Ovary (tissue), 3 donors: ENCODE measurements around the gene RPUSD4.

Experiments used
- EP300 ChIP-seq: sonication (generic); formaldehyde crosslinking; IDR thresholded peaks from one replicate; pipeline ENCODE4 v1.6.1; 2017; ENCODE audit warnings: antibody characterized with exemption
- POLR2A ChIP-seq: fragments of 450-650 bp; IDR thresholded peaks from one replicate; pipeline ENCODE4 v1.6.1; 2017; ENCODE audit warnings: antibody characterized with exemption, mild to moderate bottlenecking, moderate library complexity
- TF ChIP-seq, protein P1 (sequence below), 3 donors: fragments of 450-650 bp in 2 of 3; fragments of 200-600 bp in 1 of 3; IDR thresholded peaks; one replicate each; pipeline versions ENCODE4 v1.5.1 to v1.8.0; 2016 to 2022; ENCODE audit warnings: antibody characterized with exemption in 3 of 3, mild to moderate bottlenecking in 1 of 3
- donor health status: DM: no; HTN: no; CAD: no.

DNA sequence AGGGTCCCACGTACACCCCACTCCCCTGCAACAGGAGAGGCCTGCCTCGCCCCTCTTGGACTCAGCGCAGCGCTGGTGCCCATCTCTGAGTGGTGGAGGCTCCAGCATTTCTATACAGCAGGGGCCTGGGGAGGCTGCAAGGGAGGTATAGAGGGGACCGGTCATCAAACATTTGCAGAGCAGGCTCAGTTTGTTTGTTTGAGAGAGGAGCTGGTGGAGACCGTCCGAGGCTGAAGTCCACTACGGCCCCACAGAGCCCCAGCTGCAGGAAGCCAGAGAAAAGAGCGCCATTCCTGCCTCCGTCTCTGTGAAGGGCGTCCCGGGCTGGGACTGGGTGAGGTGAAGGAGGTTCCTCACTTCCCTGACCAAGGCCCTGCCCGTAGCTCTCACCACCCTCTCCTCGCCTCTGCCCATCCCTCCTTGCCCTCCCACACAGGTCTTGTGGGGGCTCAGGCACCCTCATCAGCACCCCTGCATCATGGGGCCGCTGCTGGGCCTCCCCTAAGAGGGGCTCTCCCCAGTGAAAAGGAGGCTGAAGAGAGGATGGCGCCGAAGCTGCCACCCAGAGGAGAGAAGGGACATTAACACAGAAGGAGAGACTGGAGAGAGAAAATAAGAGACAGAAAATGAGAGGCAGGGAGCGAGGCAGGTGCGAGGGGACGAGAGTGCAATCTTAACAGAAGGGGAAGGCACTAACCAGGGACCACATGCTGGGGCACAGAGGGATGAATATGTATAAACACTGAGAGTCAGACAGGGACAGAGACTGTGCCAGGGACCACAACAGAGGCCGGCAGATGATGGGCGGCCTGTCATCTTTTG lies 24.5 kb downstream of the RPUSD4 start:
- no peak for TF ChIP-seq POLR2A
- TF ChIP-seq, protein P1, sequence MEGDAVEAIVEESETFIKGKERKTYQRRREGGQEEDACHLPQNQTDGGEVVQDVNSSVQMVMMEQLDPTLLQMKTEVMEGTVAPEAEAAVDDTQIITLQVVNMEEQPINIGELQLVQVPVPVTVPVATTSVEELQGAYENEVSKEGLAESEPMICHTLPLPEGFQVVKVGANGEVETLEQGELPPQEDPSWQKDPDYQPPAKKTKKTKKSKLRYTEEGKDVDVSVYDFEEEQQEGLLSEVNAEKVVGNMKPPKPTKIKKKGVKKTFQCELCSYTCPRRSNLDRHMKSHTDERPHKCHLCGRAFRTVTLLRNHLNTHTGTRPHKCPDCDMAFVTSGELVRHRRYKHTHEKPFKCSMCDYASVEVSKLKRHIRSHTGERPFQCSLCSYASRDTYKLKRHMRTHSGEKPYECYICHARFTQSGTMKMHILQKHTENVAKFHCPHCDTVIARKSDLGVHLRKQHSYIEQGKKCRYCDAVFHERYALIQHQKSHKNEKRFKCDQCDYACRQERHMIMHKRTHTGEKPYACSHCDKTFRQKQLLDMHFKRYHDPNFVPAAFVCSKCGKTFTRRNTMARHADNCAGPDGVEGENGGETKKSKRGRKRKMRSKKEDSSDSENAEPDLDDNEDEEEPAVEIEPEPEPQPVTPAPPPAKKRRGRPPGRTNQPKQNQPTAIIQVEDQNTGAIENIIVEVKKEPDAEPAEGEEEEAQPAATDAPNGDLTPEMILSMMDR (IDR thresholded peaks at IDR 0.05) = no peak
- TF ChIP-seq EP300 = no peak
